Activated naive CD8-positive, alpha-beta T cell treated with anti-CD3 and anti-CD28 coated beads, Interleukin-2, amount 50 U/mL, for 24 hours (primary cell): ENCODE results near the gene TUBB1.
A peak's percentile ranks its signal among the peaks of the same experiment; 100 is the strongest.

Experiments
- ATAC-seq: fragments of 150-1000 bp; cut with Tn5 transposase; one replicate; pipeline ENCODE4 v1.10.0; 2021
- DNase-seq: peaks from one replicate; pipeline ENCODE4 v3.0.0; 2021
- H3K27ac Mint-ChIP-seq: one replicate; pipeline ENCODE4 v1.8.0; 2021; ENCODE audit warnings: mild to moderate bottlenecking, mixed read lengths
- H3K27me3 Mint-ChIP-seq: one replicate; pipeline ENCODE4 v1.8.0; 2021; ENCODE audit warnings: mixed read lengths
- H3K36me3 Mint-ChIP-seq: one replicate; pipeline ENCODE4 v1.8.0; 2021; ENCODE audit warnings: low read depth, mixed read lengths
- H3K4me1 Mint-ChIP-seq: one replicate; pipeline ENCODE4 v1.8.0; 2021; ENCODE audit warnings: mixed read lengths
- H3K4me3 Mint-ChIP-seq: one replicate; pipeline ENCODE4 v1.8.0; 2021; ENCODE audit warnings: mild to moderate bottlenecking, moderate library complexity, mixed read lengths
- H3K9me3 Mint-ChIP-seq: one replicate; pipeline ENCODE4 v1.8.0; 2021; ENCODE audit warnings: mixed read lengths

TUBB1 gene

GRCh38 chr20:59016795-59017492, 2.3 kb upstream of the TUBB1 start:
- DNase-seq (no peak), ATAC-seq (peak; percentile 42)
- no peaks in the 10 kb centered on the region for H3K27me3 Mint-ChIP-seq
- H3K36me3 Mint-ChIP-seq: no peaks in the 10 kb centered on the region
- H3K9me3 Mint-ChIP-seq: no peaks in the 10 kb centered on the region
- H3K27ac Mint-ChIP-seq: peak overlapping the region; percentile 44
- no peak overlapping the region for H3K4me3 Mint-ChIP-seq
- peaks cover 47% of the 10 kb centered on the region for H3K4me1 Mint-ChIP-seq

- H3K4me1 Mint-ChIP-seq: peaks cover 46% of the 10 kb centered on the region
- H3K9me3 Mint-ChIP-seq: no peaks in the 10 kb centered on the region
- H3K36me3 Mint-ChIP-seq: peaks cover 3% of the 10 kb centered on the region
- no peaks in the 10 kb centered on the region for H3K27me3 Mint-ChIP-seq
- H3K27ac Mint-ChIP-seq: no peak overlapping the region
- DNase-seq (no peak), ATAC-seq (no peak)
- H3K4me3 Mint-ChIP-seq: no peak overlapping the region
These were observed 1.6 kb upstream of the TUBB1 start for GRCh38 chr20:59017493-59018231.

GRCh38 chr20:59018817-59019216, 412 bp upstream of the TUBB1 start:
- no peaks in the 10 kb centered on the region for H3K9me3 Mint-ChIP-seq

GRCh38 chr20:59020938-59021551, 1.8 kb downstream of the TUBB1 start:
- no peak overlapping the region for H3K27ac Mint-ChIP-seq
- peaks cover 26% of the 10 kb centered on the region for H3K36me3 Mint-ChIP-seq
- H3K27me3 Mint-ChIP-seq: no peaks in the 10 kb centered on the region
- no peak for ATAC-seq
- no peak for DNase-seq
- H3K4me1 Mint-ChIP-seq: peaks cover 24% of the 10 kb centered on the region
- H3K4me3 Mint-ChIP-seq: no peak overlapping the region
- H3K9me3 Mint-ChIP-seq: no peaks in the 10 kb centered on the region

More at GRCh38 chr20:59018817-59019216, 412 bp upstream of the TUBB1 start:
- Mint-ChIP-seq H3K27me3 (no peaks in the 10 kb centered on the region), H3K36me3 (peaks cover 11% of the 10 kb centered on the region), H3K4me1 (peaks cover 37% of the 10 kb centered on the region), H3K27ac (no peak overlapping the region), H3K4me3 (no peak overlapping the region)
- no peak for ATAC-seq
- no peak for DNase-seq

- ATAC-seq (no peak), DNase-seq (no peak)
- peaks cover 20% of the 10 kb centered on the region for H3K4me1 Mint-ChIP-seq
- no peak overlapping the region for H3K4me3 Mint-ChIP-seq
- H3K27ac Mint-ChIP-seq: no peak overlapping the region
- peaks cover 41% of the 10 kb centered on the region for H3K36me3 Mint-ChIP-seq
- no peaks in the 10 kb centered on the region for H3K9me3 Mint-ChIP-seq
- H3K27me3 Mint-ChIP-seq: no peaks in the 10 kb centered on the region
These were observed 3.5 kb downstream of the TUBB1 start for GRCh38 chr20:59022754-59023153.

GRCh38 chr20:59023616-59024015, 4.4 kb downstream of the TUBB1 start:
- no peak for ATAC-seq
- DNase-seq: no peak
- H3K4me3 Mint-ChIP-seq: no peak overlapping the region
- H3K27ac Mint-ChIP-seq: no peak overlapping the region
- H3K9me3 Mint-ChIP-seq: no peaks in the 10 kb centered on the region
- peaks cover 28% of the 10 kb centered on the region for H3K4me1 Mint-ChIP-seq
- H3K36me3 Mint-ChIP-seq: peaks cover 50% of the 10 kb centered on the region
- H3K27me3 Mint-ChIP-seq: no peaks in the 10 kb centered on the region

GRCh38 chr20:59024111-59024530, 4.9 kb downstream of the TUBB1 start:
- no peak overlapping the region for H3K27ac Mint-ChIP-seq
- no peaks in the 10 kb centered on the region for H3K9me3 Mint-ChIP-seq
- H3K4me3 Mint-ChIP-seq: no peak overlapping the region
- no peaks in the 10 kb centered on the region for H3K27me3 Mint-ChIP-seq
- peaks cover 33% of the 10 kb centered on the region for H3K4me1 Mint-ChIP-seq
- no peak for DNase-seq
- peaks cover 55% of the 10 kb centered on the region for H3K36me3 Mint-ChIP-seq
- ATAC-seq: no peak

GRCh38 chr20:59025086-59025485, 5.9 kb downstream of the TUBB1 start:
- no peak overlapping the region for H3K4me3 Mint-ChIP-seq
- DNase-seq: no peak
- H3K27ac Mint-ChIP-seq: no peak overlapping the region
- H3K27me3 Mint-ChIP-seq: no peaks in the 10 kb centered on the region
- no peaks in the 10 kb centered on the region for H3K9me3 Mint-ChIP-seq
- peaks cover 43% of the 10 kb centered on the region for H3K4me1 Mint-ChIP-seq
- no peak for ATAC-seq
- peaks cover 65% of the 10 kb centered on the region for H3K36me3 Mint-ChIP-seq

- no peaks in the 10 kb centered on the region for H3K9me3 Mint-ChIP-seq
- H3K27ac Mint-ChIP-seq: no peak overlapping the region
- peaks cover 69% of the 10 kb centered on the region for H3K36me3 Mint-ChIP-seq
- H3K4me3 Mint-ChIP-seq: no peak overlapping the region
- H3K4me1 Mint-ChIP-seq: peaks cover 47% of the 10 kb centered on the region
- no peaks in the 10 kb centered on the region for H3K27me3 Mint-ChIP-seq
- no peak for ATAC-seq
- DNase-seq: no peak
These were observed 6.3 kb downstream of the TUBB1 start for GRCh38 chr20:59025511-59025910.

- H3K9me3 Mint-ChIP-seq: no peaks in the 10 kb centered on the region
- ATAC-seq (no peak), DNase-seq (no peak)
- H3K4me3 Mint-ChIP-seq: no peak overlapping the region
- peak overlapping the region; percentile 8 for H3K27ac Mint-ChIP-seq
- peaks cover 51% of the 10 kb centered on the region for H3K4me1 Mint-ChIP-seq
- H3K27me3 Mint-ChIP-seq: no peaks in the 10 kb centered on the region
- peaks cover 79% of the 10 kb centered on the region for H3K36me3 Mint-ChIP-seq
These were observed 7.9 kb downstream of the TUBB1 start for GRCh38 chr20:59026904-59027740.

GRCh38 chr20:59027741-59028320, 8.6 kb downstream of the TUBB1 start:
- Mint-ChIP-seq H3K4me3 (peak overlapping the region; percentile 9), H3K9me3 (no peaks in the 10 kb centered on the region), H3K4me1 (peaks cover 54% of the 10 kb centered on the region), H3K27me3 (no peaks in the 10 kb centered on the region), H3K36me3 (peaks cover 77% of the 10 kb centered on the region), H3K27ac (peak overlapping the region; percentile 8)
- ATAC-seq (no peak), DNase-seq (no peak)

- DNase-seq (no peak), ATAC-seq (no peak)
- Mint-ChIP-seq H3K4me1 (peaks cover 60% of the 10 kb centered on the region), H3K27ac (peak overlapping the region; percentile 37), H3K9me3 (no peaks in the 10 kb centered on the region), H3K36me3 (peaks cover 75% of the 10 kb centered on the region), H3K4me3 (peak overlapping the region; percentile 90), H3K27me3 (no peaks in the 10 kb centered on the region)
These were observed 9.6 kb downstream of the TUBB1 start for GRCh38 chr20:59028812-59029211.

GRCh38 chr20:59030911-59031563, 11.8 kb downstream of the TUBB1 start:
- Mint-ChIP-seq H3K36me3 (peaks cover 79% of the 10 kb centered on the region), H3K4me1 (peaks cover 64% of the 10 kb centered on the region)

More at GRCh38 chr20:59030911-59031563, 11.8 kb downstream of the TUBB1 start:
- ATAC-seq: no peak
- peak overlapping the region; percentile 95 for H3K27ac Mint-ChIP-seq
- peak overlapping the region; percentile 90 for H3K4me3 Mint-ChIP-seq
- no peaks in the 10 kb centered on the region for H3K27me3 Mint-ChIP-seq
- DNase-seq: no peak
- no peaks in the 10 kb centered on the region for H3K9me3 Mint-ChIP-seq
